ENCODE results near the gene DUSP22. TPM values are rescaled to one million over a fixed set of nuclear protein-coding genes. Genes with fewer than 3 reads are reported as not detected.
A peak's percentile ranks its signal among the peaks of the same experiment; 100 is the strongest.
"Not testable (repeated sequence)": the region's sequence is repeated elsewhere in the genome, so short reads cannot be mapped to it uniquely, and the experiment has no call there.

The DUSP22 gene, protein sequence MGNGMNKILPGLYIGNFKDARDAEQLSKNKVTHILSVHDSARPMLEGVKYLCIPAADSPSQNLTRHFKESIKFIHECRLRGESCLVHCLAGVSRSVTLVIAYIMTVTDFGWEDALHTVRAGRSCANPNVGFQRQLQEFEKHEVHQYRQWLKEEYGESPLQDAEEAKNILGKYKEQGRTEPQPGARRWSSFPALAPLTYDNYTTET
- 10 to 100 TPM; 45.2 to 45.3 TPM for total RNA-seq

DNA sequence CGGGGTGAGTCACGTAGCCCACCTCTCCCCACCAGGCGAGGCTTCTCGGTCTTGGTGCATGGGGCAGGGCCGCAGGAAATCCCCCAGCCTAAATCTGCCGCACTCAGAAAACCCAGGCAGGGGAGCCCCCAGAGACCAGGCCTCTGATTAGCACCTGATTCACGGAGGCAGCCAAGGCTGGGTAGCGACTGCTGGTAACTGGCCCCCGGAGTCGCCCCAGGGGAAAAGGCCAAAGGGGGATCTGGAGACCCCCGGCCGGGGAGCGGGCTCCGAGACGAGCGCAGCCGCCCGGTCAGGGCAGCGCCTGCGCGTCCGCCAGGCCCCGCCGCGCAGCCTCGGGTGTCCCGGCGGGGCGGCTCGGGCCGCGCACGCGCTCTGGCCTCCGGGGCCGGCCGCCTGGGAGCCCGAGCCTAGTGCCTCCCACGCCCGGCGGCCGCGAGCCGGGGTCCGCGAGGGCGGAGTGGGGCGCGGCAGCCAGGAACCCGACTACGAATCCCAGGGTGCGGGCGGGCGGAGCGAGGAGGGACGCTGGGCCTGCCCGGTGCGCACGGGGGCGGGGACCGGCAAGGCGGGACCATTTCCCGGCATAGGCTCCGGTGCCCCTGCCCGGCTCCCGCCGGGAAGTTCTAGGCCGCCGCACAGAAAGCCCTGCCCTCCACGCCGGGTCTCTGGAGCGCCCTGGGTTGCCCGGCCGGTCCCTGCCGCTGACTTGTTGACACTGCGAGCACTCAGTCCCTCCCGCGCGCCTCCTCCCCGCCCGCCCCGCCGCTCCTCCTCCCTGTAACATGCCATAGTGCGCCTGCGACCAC lies at the start of gene DUSP22:
Gene DUSP22, plus strand, starts transcription at position 791 of the 809 bp plus-strand sequence. CDS start 53 bp downstream, outside the sequence.
- Mint-ChIP-seq H3K36me3 (peaks cover 8% of the 10 kb centered on the region), H3K27ac (peak within 1 kb of the TSS; percentile 89 to 93), H3K4me1 (ENCODE audit: low read depth in 2 of 2) (peaks cover 57% of the 10 kb centered on the region in 2 donors), H3K9me3 (no peaks in the 10 kb centered on the region), H3K27me3 (no peaks in the 10 kb centered on the region), H3K4me3 (peak within 1 kb of the TSS; percentile 94)
- ATAC-seq (peak; percentile 80 to 89), DNase-seq (ENCODE audit: low spot score) (peak; percentile 93)

- H3K4me3 Mint-ChIP-seq: no peak overlapping the region
- peaks cover 0 to 3% of the 10 kb centered on the region in 2 donors for H3K27me3 Mint-ChIP-seq
- H3K36me3 Mint-ChIP-seq: peaks cover 6% of the 10 kb centered on the region
Observed at GRCh38 chr6:246352-246751, 45.9 kb upstream of the DUSP22 start.

GRCh38 chr6:247351-247750 lies 44.9 kb upstream of the DUSP22 start:
- DNase-seq (ENCODE audit: low spot score) (no peak), ATAC-seq (no peak)
- Mint-ChIP-seq H3K4me1 (ENCODE audit: low read depth in 2 of 2) (peaks cover 22 to 23% of the 10 kb centered on the region in 2 donors), H3K4me3 (no peak overlapping the region), H3K36me3 (peaks cover 6% of the 10 kb centered on the region), H3K27me3 (peaks cover 0 to 3% of the 10 kb centered on the region in 2 donors), H3K9me3 (peaks cover 3% of the 10 kb centered on the region), H3K27ac (no peak overlapping the region)

More at GRCh38 chr6:246352-246751, 45.9 kb upstream of the DUSP22 start:
- no peak for DNase-seq (ENCODE audit: low spot score)
- Mint-ChIP-seq H3K4me1 (ENCODE audit: low read depth in 2 of 2) (peaks cover 12 to 18% of the 10 kb centered on the region in 2 donors), H3K27ac (no peak overlapping the region), H3K9me3 (no peaks in the 10 kb centered on the region)
- no peak for ATAC-seq

- H3K9me3 Mint-ChIP-seq; H3K27me3 Mint-ChIP-seq; H3K4me3 Mint-ChIP-seq; H3K36me3 Mint-ChIP-seq; ATAC-seq; H3K27ac Mint-ChIP-seq; DNase-seq (ENCODE audit: low spot score): not testable (repeated sequence)
- peaks cover 25 to 29% of the 10 kb centered on the region in 2 donors for H3K4me1 Mint-ChIP-seq (ENCODE audit: low read depth in 2 of 2)
Observed at GRCh38 chr6:248046-248445, 44.2 kb upstream of the DUSP22 start.

DNA sequence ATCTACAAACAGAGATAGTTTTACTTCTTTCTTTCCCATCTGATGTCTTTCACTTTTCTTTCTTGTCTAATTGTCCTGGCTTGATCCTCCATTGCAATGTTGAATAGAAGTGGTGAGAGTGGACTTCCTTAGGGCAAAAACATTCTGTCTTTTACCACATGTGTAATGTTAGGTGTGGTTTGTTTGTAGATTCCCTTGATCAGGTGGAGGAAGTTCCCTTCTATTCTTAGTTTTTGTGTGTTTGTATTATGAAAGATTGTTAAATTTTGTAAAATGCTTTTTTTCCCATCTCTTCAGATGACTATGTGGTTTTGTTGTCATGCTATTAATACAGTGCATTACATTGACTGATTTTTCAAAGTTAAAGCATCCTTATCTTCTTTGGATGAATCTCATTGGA lies 41.6 kb upstream of the DUSP22 start:
- Mint-ChIP-seq H3K4me1 (ENCODE audit: low read depth in 2 of 2) (peaks cover 36 to 54% of the 10 kb centered on the region in 2 donors), H3K4me3 (peak overlapping the region; percentile 14), H3K9me3 (peaks cover 3% of the 10 kb centered on the region), H3K36me3 (no peaks in the 10 kb centered on the region), H3K27ac (peak overlapping the region in 1 of 2 donors; percentile 70), H3K27me3 (peaks cover 0 to 3% of the 10 kb centered on the region in 2 donors)
- DNase-seq (ENCODE audit: low spot score) (no peak), ATAC-seq (no peak)

DNA sequence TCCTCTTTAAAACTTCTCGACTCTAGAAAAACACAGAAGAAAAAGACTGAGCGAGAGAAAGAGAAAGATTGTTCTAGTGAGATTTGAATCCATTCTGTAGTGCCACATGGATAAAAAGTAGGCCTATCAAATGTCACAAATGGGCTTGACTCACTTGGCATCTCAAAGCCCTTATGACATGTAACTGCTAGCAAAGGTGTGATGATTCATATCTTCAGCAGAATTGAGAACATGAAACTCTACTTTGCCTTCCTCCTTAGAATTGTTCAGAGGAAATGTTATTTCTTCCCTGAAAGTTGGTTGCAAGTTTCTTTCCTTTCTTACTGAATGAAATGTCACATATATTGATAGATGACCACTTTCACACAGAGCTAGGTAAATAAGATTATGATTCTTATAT lies 40.4 kb upstream of the DUSP22 start:
- no peak for DNase-seq (ENCODE audit: low spot score)
- peak; percentile 69 to 70 for ATAC-seq
- H3K4me3 Mint-ChIP-seq: peak overlapping the region; percentile 68
- H3K27me3 Mint-ChIP-seq: peaks cover 0 to 3% of the 10 kb centered on the region in 2 donors
- H3K36me3 Mint-ChIP-seq: no peaks in the 10 kb centered on the region
- peaks cover 36 to 59% of the 10 kb centered on the region in 2 donors for H3K4me1 Mint-ChIP-seq (ENCODE audit: low read depth in 2 of 2)
- peaks cover 3% of the 10 kb centered on the region for H3K9me3 Mint-ChIP-seq
- peak overlapping the region; percentile 70 to 90 for H3K27ac Mint-ChIP-seq

DNA sequence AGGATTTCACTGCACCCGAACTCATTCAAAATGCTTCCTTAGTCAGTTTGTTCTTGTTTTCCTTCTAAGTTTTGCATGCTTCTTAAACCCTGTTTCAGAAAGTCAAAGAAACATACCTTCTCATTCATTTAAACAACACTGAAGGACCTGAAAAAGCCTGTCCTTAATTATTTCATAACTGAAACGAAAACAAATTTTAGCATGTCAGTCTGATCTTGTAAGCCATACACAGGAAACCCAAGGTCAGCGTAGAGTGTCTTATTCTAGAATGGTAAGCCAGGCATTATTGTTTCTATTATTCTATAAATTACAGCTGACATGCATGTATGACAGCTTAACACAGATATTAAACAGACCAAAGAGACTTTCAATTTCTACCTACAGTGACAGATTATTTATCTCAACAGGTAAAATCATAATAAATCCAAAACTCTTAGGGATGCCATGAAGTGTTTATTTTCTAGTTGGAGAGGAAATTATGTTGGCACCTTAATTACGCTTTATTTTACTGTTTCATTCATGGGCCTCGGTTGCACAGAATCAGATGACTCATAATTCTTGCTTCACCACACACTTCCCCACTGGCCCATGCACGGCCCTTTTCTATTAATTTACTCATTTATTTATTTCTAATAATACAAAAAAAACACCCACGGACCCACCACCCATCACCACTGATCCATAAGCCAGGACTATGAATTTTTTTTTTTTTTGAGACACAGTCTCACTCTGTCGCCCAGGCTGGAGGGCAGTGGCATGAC lies 39.3 kb upstream of the DUSP22 start:
- H3K4me3 Mint-ChIP-seq: peak overlapping the region; percentile 68

DNA sequence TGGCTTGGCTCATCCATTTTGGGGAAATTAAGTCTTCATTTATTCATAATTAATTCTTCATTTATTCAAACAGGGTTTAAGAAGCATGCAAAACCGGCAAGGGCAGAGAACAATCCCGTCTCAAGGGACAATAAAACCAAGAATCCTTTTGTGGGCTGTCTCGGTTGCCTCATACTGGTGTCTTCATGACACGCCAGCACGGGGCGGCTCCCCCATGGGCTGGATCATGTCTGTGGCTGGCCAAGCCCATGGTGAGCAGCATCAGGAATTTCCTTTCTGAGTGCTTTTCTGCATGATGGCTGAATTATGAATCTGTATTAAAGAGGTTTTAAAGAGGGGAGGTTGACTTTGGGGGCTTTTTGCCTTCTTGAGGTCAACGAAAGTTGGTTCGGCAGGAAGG lies 38.3 kb upstream of the DUSP22 start:
- Mint-ChIP-seq H3K27ac (peak overlapping the region; percentile 70 to 90), H3K36me3 (no peaks in the 10 kb centered on the region), H3K9me3 (peaks cover 3% of the 10 kb centered on the region), H3K27me3 (no peaks in the 10 kb centered on the region), H3K4me1 (ENCODE audit: low read depth in 2 of 2) (peaks cover 37 to 65% of the 10 kb centered on the region in 2 donors), H3K4me3 (peak overlapping the region; percentile 68)
- DNase-seq (ENCODE audit: low spot score) (no peak), ATAC-seq (no peak)

More for the DNA sequence above, 39.3 kb upstream of the DUSP22 start:
- Mint-ChIP-seq H3K4me1 (ENCODE audit: low read depth in 2 of 2) (peaks cover 36 to 64% of the 10 kb centered on the region in 2 donors), H3K27me3 (no peaks in the 10 kb centered on the region), H3K27ac (peak overlapping the region; percentile 70 to 90), H3K36me3 (no peaks in the 10 kb centered on the region), H3K9me3 (peaks cover 3% of the 10 kb centered on the region)
- DNase-seq (ENCODE audit: low spot score) (no peak), ATAC-seq (peak; percentile 43 to 68)

DNA sequence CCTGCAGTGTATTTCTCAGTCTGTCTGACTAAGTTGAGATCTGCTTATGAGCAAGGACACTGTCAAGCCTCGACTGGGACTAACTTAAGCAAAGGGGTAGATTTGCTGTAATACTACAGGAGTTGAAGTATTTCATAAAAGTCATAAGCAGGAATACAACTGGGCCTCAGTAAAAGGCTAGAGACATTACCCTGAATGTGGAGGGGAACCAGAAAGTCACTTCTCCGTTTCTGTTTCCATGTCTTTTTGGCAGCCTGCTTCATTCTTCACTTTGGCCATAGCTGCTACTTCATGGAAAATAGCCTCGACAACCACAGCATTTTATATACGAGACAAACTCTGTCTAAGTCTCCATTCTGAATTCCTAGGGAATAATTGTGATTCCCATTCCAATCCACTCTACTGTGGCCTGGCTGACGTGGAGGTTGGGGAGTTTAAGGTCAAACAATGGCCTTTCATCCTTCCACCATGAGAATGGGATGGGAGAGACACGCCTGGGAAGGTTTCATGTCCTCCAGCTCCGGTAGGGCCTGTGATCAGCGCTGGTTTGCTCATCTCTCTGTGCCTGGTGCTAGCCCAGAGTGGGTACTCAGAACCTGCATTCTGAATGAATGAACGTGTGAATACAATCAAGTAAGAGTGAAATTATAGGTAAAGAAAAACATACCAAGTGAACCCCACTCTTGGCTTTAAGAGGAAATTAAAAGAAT lies 37.1 kb upstream of the DUSP22 start:
- H3K27ac Mint-ChIP-seq: peak overlapping the region; percentile 63 to 70
- peak overlapping the region; percentile 38 for H3K4me3 Mint-ChIP-seq
- H3K4me1 Mint-ChIP-seq (ENCODE audit: low read depth in 2 of 2): peaks cover 39 to 72% of the 10 kb centered on the region in 2 donors
- ATAC-seq (peak in 1 of 2 donors; percentile 71), DNase-seq (ENCODE audit: low spot score) (no peak)
- H3K27me3 Mint-ChIP-seq: no peaks in the 10 kb centered on the region
- H3K36me3 Mint-ChIP-seq: no peaks in the 10 kb centered on the region
- peaks cover 3% of the 10 kb centered on the region for H3K9me3 Mint-ChIP-seq

GRCh38 chr6:255751-256083 lies 36.6 kb upstream of the DUSP22 start:
- Mint-ChIP-seq H3K9me3 (peaks cover 3% of the 10 kb centered on the region), H3K27me3 (no peaks in the 10 kb centered on the region), H3K27ac (peak overlapping the region; percentile 63 to 70), H3K36me3 (no peaks in the 10 kb centered on the region), H3K4me1 (ENCODE audit: low read depth in 2 of 2) (peaks cover 39 to 72% of the 10 kb centered on the region in 2 donors), H3K4me3 (peak overlapping the region; percentile 38)
- ATAC-seq (peak; percentile 46 to 72), DNase-seq (ENCODE audit: low spot score) (no peak)

GRCh38 chr6:256169-256568 lies 36.1 kb upstream of the DUSP22 start:
- peak overlapping the region; percentile 63 to 70 for H3K27ac Mint-ChIP-seq
- peak overlapping the region; percentile 38 for H3K4me3 Mint-ChIP-seq
- H3K36me3 Mint-ChIP-seq: no peaks in the 10 kb centered on the region
- no peak for DNase-seq (ENCODE audit: low spot score)
- peaks cover 3% of the 10 kb centered on the region for H3K9me3 Mint-ChIP-seq
- H3K27me3 Mint-ChIP-seq: no peaks in the 10 kb centered on the region
- no peak for ATAC-seq
- H3K4me1 Mint-ChIP-seq (ENCODE audit: low read depth in 2 of 2): peaks cover 36 to 73% of the 10 kb centered on the region in 2 donors

DNA sequence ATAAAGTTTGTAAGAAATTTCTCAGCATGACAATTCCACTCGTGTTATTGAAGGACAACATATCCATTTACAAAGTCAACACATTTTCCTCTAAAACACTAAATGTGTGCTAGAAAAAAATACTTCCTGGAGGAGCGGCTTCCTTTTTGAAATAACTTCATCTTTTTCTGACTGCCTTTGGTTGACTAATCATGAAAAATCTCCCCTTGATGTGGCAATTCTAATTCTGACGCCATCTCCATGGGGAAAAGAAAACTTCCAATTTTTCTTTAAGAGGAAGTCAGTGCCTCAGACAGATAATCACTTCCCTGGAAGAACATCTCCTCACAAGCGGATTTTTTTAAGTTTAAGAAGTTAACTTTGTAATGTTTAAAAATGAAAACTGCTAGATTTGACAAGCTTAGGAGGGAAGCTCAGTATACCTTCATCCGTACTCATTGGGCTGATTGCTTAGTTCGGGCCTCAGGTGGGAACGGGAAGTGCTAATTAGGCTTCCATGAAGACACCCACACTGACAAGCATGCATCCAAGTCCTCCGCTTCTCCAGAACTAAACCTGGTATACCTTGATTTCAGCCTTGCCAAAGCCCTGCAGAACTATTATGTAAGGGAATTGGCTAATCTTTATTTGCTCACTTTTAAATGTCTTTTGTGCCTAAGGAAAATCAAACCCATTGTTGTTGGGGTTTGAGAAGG lies 35.1 kb upstream of the DUSP22 start:
- Mint-ChIP-seq H3K4me1 (ENCODE audit: low read depth in 2 of 2) (peaks cover 29 to 65% of the 10 kb centered on the region in 2 donors), H3K27ac (peak overlapping the region in 1 of 2 donors; percentile 49)

More for the DNA sequence above, 35.1 kb upstream of the DUSP22 start:
- ATAC-seq (no peak), DNase-seq (ENCODE audit: low spot score) (no peak)
- no peaks in the 10 kb centered on the region for H3K27me3 Mint-ChIP-seq
- H3K9me3 Mint-ChIP-seq: no peaks in the 10 kb centered on the region
- no peak overlapping the region for H3K4me3 Mint-ChIP-seq
- H3K36me3 Mint-ChIP-seq: no peaks in the 10 kb centered on the region
